ENCODE results near the gene COL23A1. TPM values are rescaled to one million over a fixed set of nuclear protein-coding genes. Genes with fewer than 3 reads are reported as not detected.

COL23A1 gene
- total and polyA plus RNA-seq, 5 donors from 2014 or later, result not detected

DNA sequence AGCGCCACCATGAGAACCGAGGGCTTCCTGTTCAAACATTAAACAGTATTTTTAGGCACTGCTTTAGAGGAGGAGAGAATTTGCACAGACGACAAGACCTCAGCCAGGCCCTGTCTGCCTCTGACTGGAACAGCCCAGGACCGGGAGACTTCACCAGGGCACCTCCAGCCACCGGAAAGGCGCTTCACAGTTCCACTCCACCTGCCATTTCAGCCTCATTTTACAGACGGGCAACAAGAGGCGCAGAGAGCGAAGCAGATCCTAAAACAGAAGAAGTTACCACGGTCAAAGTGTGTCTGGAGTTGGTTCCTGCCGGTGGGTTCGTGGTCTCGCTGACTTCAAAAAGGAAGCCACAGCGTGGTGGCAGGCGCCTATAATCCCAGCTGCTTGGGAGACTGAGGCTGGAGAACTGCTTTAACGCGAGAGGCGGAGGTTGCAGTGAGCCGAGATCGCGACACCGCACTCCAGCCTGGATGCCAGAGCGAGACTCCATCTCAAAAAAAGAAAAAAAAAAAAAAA, 28.4 kb downstream of the COL23A1 start:
- no peak for DNase-seq
- Histone ChIP-seq H3K36me3 (ENCODE audit: control insufficient read depth, insufficient read depth, low read length) (no peaks in the 10 kb centered on the region), H3K27ac (ENCODE audit: insufficient read depth, low read length, poor library complexity, severe bottlenecking) (no peak overlapping the region), H3K4me3 (ENCODE audit: low read depth, low read length) (no peak overlapping the region), H3K9me3 (ENCODE audit: control insufficient read depth in 2 of 2, low read length in 2 of 2) (no peaks in the 10 kb centered on the region), H3K4me1 (ENCODE audit: control insufficient read depth, insufficient read depth, low read length, poor library complexity, severe bottlenecking) (no peaks in the 10 kb centered on the region), H3K27me3 (ENCODE audit: control insufficient read depth, insufficient read depth, low read length) (no peaks in the 10 kb centered on the region)
- Mint-ChIP-seq H3K9me3 (peaks cover 0 to 2% (median 0%) of the 10 kb centered on the region in 7 donors), H3K4me1 (no peaks in the 10 kb centered on the region), H3K27me3 (peaks cover 32% of the 10 kb centered on the region), H3K36me3 (no peaks in the 10 kb centered on the region), H3K4me3 (no peak overlapping the region), H3K27ac (no peak overlapping the region)
- ATAC-seq (ENCODE audit: low read depth in 2 of 2), result no peak

DNA sequence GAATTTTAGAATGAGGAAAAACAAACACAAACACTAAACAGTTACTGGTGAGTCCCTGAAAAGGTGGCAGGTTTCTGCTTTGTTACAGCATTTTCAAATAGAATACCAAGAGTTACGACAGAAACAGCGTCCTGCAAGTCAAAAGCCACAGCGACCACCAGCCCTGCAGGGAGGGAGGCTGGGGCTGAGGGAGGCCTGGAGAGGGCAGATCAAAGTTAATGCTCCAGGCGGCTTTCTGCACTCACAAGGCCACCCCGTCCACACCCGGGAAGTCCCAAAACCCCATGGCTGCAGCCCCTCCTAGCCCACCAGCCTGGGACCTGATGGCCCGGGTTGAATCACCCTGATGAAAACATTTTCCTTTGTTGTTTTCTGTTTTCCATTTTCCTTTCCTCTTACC, 29.3 kb downstream of the COL23A1 start:
- H3K27me3 Mint-ChIP-seq, result peaks cover 28% of the 10 kb centered on the region
- H3K27ac Mint-ChIP-seq, result no peak overlapping the region
- no peaks in the 10 kb centered on the region for H3K4me1 Mint-ChIP-seq
- no peak for ATAC-seq (ENCODE audit: low read depth in 2 of 2)
- no peaks in the 10 kb centered on the region for H3K36me3 Mint-ChIP-seq
- DNase-seq, result no peak
- H3K4me3 Mint-ChIP-seq, result no peak overlapping the region
- H3K9me3 Mint-ChIP-seq, result peaks cover 0 to 2% (median 0%) of the 10 kb centered on the region in 7 donors
- H3K4me3 ChIP-seq (ENCODE audit: low read depth, low read length), result no peak overlapping the region
- no peak overlapping the region for H3K27ac ChIP-seq (ENCODE audit: insufficient read depth, low read length, poor library complexity, severe bottlenecking)
- no peaks in the 10 kb centered on the region for H3K36me3 ChIP-seq (ENCODE audit: control insufficient read depth, insufficient read depth, low read length)
- no peaks in the 10 kb centered on the region for H3K9me3 ChIP-seq (ENCODE audit: control insufficient read depth in 2 of 2, low read length in 2 of 2)
- no peaks in the 10 kb centered on the region for H3K27me3 ChIP-seq (ENCODE audit: control insufficient read depth, insufficient read depth, low read length)
- no peaks in the 10 kb centered on the region for H3K4me1 ChIP-seq (ENCODE audit: control insufficient read depth, insufficient read depth, low read length, poor library complexity, severe bottlenecking)

DNA sequence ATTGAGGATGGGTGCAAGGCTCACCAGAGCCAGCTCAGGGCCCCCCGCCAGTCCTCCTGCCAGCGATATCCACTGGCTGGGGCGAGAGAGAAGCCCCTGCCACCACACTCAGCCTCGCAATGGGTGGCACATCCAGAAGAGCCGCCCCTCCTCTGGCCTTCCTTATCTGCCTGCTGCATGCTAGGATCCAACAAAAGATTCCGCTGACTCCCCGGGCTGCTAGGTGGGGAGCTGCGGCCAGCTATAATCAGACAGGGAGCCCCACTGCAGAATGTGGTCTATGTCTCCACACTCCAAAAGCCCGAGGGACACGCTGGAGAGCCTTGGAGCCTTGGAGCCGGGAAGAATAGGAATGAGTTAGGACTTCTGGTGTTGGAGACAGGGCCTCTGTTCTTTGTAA, 32.8 kb downstream of the COL23A1 start:
- Histone ChIP-seq H3K27ac (ENCODE audit: insufficient read depth, low read length, poor library complexity, severe bottlenecking) (no peak overlapping the region), H3K36me3 (ENCODE audit: control insufficient read depth, insufficient read depth, low read length) (no peaks in the 10 kb centered on the region), H3K4me3 (ENCODE audit: low read depth, low read length) (no peak overlapping the region), H3K4me1 (ENCODE audit: control insufficient read depth, insufficient read depth, low read length, poor library complexity, severe bottlenecking) (no peaks in the 10 kb centered on the region), H3K27me3 (ENCODE audit: control insufficient read depth, insufficient read depth, low read length) (no peaks in the 10 kb centered on the region), H3K9me3 (ENCODE audit: control insufficient read depth in 2 of 2, low read length in 2 of 2) (no peaks in the 10 kb centered on the region)
- no peaks in the 10 kb centered on the region for H3K4me1 Mint-ChIP-seq
- H3K27me3 Mint-ChIP-seq, result peaks cover 5% of the 10 kb centered on the region
- peaks cover 0 to 2% (median 0%) of the 10 kb centered on the region in 7 donors for H3K9me3 Mint-ChIP-seq
- H3K4me3 Mint-ChIP-seq, result no peak overlapping the region
- ATAC-seq (ENCODE audit: low read depth in 2 of 2) (no peak), DNase-seq (no peak)
- no peaks in the 10 kb centered on the region for H3K36me3 Mint-ChIP-seq
- H3K27ac Mint-ChIP-seq, result no peak overlapping the region

DNA sequence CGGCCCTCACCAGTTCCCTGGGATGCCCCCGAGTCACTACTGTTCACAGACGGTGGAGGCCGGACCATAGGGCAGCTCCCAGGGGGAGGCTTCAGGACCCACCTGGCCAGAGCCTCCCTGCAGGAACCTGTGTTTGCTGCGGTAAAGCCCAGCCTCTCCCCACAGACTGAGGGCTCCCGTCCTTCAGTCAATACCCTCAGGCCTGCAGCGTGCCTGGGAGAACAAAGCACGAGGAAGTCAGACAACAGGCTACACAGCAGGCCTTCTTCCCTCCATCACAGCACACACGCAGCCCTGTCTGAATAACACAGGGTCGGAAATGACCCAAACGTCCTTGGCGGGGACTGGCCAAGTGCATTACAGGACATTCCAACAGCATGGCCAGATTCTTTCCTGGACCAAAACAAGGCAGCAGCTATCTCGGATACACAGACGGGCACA, 34.4 kb downstream of the COL23A1 start:
- Mint-ChIP-seq H3K9me3 (peaks cover 0 to 1% (median 0%) of the 10 kb centered on the region in 7 donors), H3K27me3 (peaks cover 5% of the 10 kb centered on the region), H3K4me1 (no peaks in the 10 kb centered on the region), H3K4me3 (no peak overlapping the region), H3K27ac (no peak overlapping the region), H3K36me3 (no peaks in the 10 kb centered on the region)
- Histone ChIP-seq H3K27ac (ENCODE audit: insufficient read depth, low read length, poor library complexity, severe bottlenecking) (no peak overlapping the region), H3K9me3 (ENCODE audit: control insufficient read depth in 2 of 2, low read length in 2 of 2) (no peaks in the 10 kb centered on the region), H3K36me3 (ENCODE audit: control insufficient read depth, insufficient read depth, low read length) (no peaks in the 10 kb centered on the region), H3K4me3 (ENCODE audit: low read depth, low read length) (no peak overlapping the region), H3K27me3 (ENCODE audit: control insufficient read depth, insufficient read depth, low read length) (no peaks in the 10 kb centered on the region), H3K4me1 (ENCODE audit: control insufficient read depth, insufficient read depth, low read length, poor library complexity, severe bottlenecking) (no peaks in the 10 kb centered on the region)
- no peak for DNase-seq
- ATAC-seq (ENCODE audit: low read depth in 2 of 2), result no peak

DNA sequence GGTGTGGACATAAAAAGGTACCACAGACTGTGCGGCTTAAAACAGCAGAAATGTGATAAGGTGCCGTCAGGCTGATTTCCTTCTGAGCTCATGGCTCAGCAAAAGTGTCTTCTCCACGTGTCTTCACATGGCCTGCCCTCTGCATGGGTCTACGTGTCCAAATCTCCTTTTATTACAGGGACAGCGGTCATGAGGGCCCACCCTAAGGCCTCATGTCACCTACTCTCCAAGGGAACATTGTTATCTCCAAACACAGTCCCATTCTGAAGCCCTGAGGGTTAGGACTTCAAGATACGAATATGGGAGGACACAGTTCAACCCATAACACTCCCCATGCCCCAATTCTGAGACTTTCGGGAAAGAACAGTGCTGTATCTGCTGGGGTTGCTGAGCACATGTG, 35.2 kb downstream of the COL23A1 start:
- Histone ChIP-seq H3K27ac (ENCODE audit: insufficient read depth, low read length, poor library complexity, severe bottlenecking) (no peak overlapping the region), H3K36me3 (ENCODE audit: control insufficient read depth, insufficient read depth, low read length) (no peaks in the 10 kb centered on the region), H3K4me3 (ENCODE audit: low read depth, low read length) (no peak overlapping the region), H3K9me3 (ENCODE audit: control insufficient read depth in 2 of 2, low read length in 2 of 2) (no peaks in the 10 kb centered on the region), H3K27me3 (ENCODE audit: control insufficient read depth, insufficient read depth, low read length) (no peaks in the 10 kb centered on the region), H3K4me1 (ENCODE audit: control insufficient read depth, insufficient read depth, low read length, poor library complexity, severe bottlenecking) (no peaks in the 10 kb centered on the region)
- Mint-ChIP-seq H3K4me1 (no peaks in the 10 kb centered on the region), H3K9me3 (peaks cover 0 to 1% (median 0%) of the 10 kb centered on the region in 7 donors), H3K27ac (no peak overlapping the region), H3K36me3 (no peaks in the 10 kb centered on the region), H3K27me3 (peaks cover under 1% of the 10 kb centered on the region), H3K4me3 (no peak overlapping the region)
- ATAC-seq (ENCODE audit: low read depth in 2 of 2) (no peak), DNase-seq (no peak)

DNA sequence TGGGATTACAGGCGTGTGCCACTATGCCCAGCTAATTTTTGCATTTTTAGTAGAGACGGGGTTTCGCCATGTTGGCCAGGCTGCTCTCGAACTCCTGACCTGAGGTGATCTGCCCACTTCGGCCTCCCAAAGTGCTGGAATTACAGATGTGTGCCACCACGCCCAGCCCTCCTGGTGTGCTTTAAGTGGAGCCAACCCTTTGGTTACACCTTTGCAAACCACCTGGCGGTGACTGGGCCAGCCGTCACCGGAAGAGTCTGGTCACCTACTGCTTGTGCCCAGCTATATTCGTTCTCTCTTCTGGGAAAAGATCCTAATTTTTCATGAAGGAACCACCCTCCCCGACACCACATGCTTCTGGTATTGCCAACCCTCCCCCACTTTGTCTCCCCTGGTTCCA, 35.9 kb downstream of the COL23A1 start:
- H3K36me3 ChIP-seq (ENCODE audit: control insufficient read depth, insufficient read depth, low read length), result no peaks in the 10 kb centered on the region
- no peak overlapping the region for H3K4me3 ChIP-seq (ENCODE audit: low read depth, low read length)
- Mint-ChIP-seq H3K27ac (no peak overlapping the region), H3K4me1 (no peaks in the 10 kb centered on the region), H3K27me3 (no peaks in the 10 kb centered on the region), H3K9me3 (peaks cover 0 to 1% (median 0%) of the 10 kb centered on the region in 7 donors), H3K4me3 (no peak overlapping the region), H3K36me3 (no peaks in the 10 kb centered on the region)
- ATAC-seq (ENCODE audit: low read depth in 2 of 2) (no peak), DNase-seq (no peak)
- no peak overlapping the region for H3K27ac ChIP-seq (ENCODE audit: insufficient read depth, low read length, poor library complexity, severe bottlenecking)
- H3K4me1 ChIP-seq (ENCODE audit: control insufficient read depth, insufficient read depth, low read length, poor library complexity, severe bottlenecking), result no peaks in the 10 kb centered on the region
- no peaks in the 10 kb centered on the region for H3K27me3 ChIP-seq (ENCODE audit: control insufficient read depth, insufficient read depth, low read length)
- no peaks in the 10 kb centered on the region for H3K9me3 ChIP-seq (ENCODE audit: control insufficient read depth in 2 of 2, low read length in 2 of 2)

DNA sequence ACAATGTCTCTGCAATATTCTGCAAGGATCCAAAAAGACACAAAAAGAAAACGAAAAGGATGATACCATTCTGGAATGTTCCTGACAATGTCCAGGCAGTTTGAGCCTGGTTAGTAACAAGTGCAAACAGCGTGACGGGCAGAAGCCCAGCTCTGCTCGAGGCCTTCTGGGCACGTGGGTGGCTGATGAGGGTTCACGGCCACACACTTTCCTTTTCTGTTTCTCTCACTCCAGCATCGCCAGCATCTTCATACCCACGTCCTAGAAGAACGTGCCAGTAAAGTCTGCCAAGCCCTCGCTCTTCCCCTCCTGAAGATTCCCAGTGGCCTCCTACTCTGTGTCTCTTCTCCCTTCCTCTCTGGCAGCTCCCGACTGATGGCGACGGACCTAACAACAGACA, 36.7 kb downstream of the COL23A1 start:
- Mint-ChIP-seq H3K27me3 (no peaks in the 10 kb centered on the region), H3K9me3 (peaks cover 0 to 1% (median 0%) of the 10 kb centered on the region in 7 donors)

DNA sequence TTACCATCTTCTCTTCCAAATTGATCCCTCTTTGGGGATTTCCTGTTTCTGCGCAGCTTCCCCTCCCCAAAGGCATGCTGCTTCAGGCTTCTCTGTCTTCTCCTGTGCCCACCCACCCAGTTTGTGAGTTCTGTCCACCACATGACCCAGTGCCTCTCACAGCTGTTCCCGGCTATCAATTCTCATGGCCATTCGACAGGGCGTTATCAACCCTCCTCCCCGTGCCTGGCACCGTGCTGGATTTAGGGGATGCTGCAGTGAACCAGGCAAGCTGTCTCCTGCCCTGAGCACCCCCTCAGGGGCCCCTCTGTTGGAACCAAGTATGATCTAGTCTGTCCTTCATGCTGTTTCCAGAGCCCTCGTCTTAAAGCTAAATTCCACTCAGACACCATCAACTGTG, 38.7 kb downstream of the COL23A1 start:
- Histone ChIP-seq H3K9me3 (ENCODE audit: control insufficient read depth in 2 of 2, low read length in 2 of 2) (no peaks in the 10 kb centered on the region), H3K27me3 (ENCODE audit: control insufficient read depth, insufficient read depth, low read length) (no peaks in the 10 kb centered on the region), H3K27ac (ENCODE audit: insufficient read depth, low read length, poor library complexity, severe bottlenecking) (no peak overlapping the region), H3K4me3 (ENCODE audit: low read depth, low read length) (no peak overlapping the region), H3K36me3 (ENCODE audit: control insufficient read depth, insufficient read depth, low read length) (no peaks in the 10 kb centered on the region), H3K4me1 (ENCODE audit: control insufficient read depth, insufficient read depth, low read length, poor library complexity, severe bottlenecking) (no peaks in the 10 kb centered on the region)
- DNase-seq (no peak), ATAC-seq (ENCODE audit: low read depth in 2 of 2) (no peak)
- Mint-ChIP-seq H3K27ac (no peak overlapping the region), H3K9me3 (peaks cover 0 to 1% (median 0%) of the 10 kb centered on the region in 7 donors), H3K4me1 (no peaks in the 10 kb centered on the region), H3K4me3 (no peak overlapping the region), H3K36me3 (no peaks in the 10 kb centered on the region), H3K27me3 (no peaks in the 10 kb centered on the region)

More for the DNA sequence above, 36.7 kb downstream of the COL23A1 start:
- no peak for DNase-seq
- no peaks in the 10 kb centered on the region for H3K36me3 ChIP-seq (ENCODE audit: control insufficient read depth, insufficient read depth, low read length)
- no peaks in the 10 kb centered on the region for H3K9me3 ChIP-seq (ENCODE audit: control insufficient read depth in 2 of 2, low read length in 2 of 2)
- no peaks in the 10 kb centered on the region for H3K4me1 Mint-ChIP-seq
- no peak overlapping the region for H3K27ac Mint-ChIP-seq
- no peak overlapping the region for H3K4me3 Mint-ChIP-seq
- H3K4me1 ChIP-seq (ENCODE audit: control insufficient read depth, insufficient read depth, low read length, poor library complexity, severe bottlenecking), result no peaks in the 10 kb centered on the region
- H3K27ac ChIP-seq (ENCODE audit: insufficient read depth, low read length, poor library complexity, severe bottlenecking), result no peak overlapping the region
- H3K36me3 Mint-ChIP-seq, result no peaks in the 10 kb centered on the region
- no peak overlapping the region for H3K4me3 ChIP-seq (ENCODE audit: low read depth, low read length)
- H3K27me3 ChIP-seq (ENCODE audit: control insufficient read depth, insufficient read depth, low read length), result no peaks in the 10 kb centered on the region
- no peak for ATAC-seq (ENCODE audit: low read depth in 2 of 2)

Data from CD4-positive, CD25-positive, alpha-beta regulatory T cell (primary cell).